ENCODE data around the gene SS18.

SS18 gene

DNA sequence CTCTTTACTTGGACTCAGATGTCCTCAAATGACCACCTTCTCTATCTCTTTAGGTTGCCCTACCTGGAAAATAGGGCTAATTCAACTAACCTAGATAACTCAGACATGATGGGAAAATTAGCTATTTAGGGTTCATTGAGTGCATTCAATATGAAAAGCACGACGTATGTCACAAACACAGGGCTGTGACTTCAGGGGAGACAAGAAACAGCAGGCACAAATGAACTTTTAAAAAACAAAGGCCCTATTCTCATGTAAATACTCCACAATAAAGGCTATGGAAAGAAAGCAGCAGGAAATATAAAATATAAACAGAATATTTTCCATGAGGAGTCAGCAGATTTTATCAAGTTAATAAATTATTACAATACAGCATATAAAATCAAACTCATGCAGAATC is 97.8 kb downstream of the SS18 start:
- DNase-seq, result no peak

GRCh38 chr18:25990473-25990872 is 99.9 kb downstream of the SS18 start:
- no peak for DNase-seq

GRCh38 chr18:25985707-25986394 is 104.6 kb downstream of the SS18 start:
- DNase-seq, result no peak

- DNase-seq, result no peak
Measured at GRCh38 chr18:25983730-25984129, 106.7 kb downstream of the SS18 start.

- no peak for DNase-seq
Measured at GRCh38 chr18:25982961-25983360, 107.5 kb downstream of the SS18 start.

GRCh38 chr18:25982153-25982552 is 108.3 kb downstream of the SS18 start:
- no peak for DNase-seq

DNA sequence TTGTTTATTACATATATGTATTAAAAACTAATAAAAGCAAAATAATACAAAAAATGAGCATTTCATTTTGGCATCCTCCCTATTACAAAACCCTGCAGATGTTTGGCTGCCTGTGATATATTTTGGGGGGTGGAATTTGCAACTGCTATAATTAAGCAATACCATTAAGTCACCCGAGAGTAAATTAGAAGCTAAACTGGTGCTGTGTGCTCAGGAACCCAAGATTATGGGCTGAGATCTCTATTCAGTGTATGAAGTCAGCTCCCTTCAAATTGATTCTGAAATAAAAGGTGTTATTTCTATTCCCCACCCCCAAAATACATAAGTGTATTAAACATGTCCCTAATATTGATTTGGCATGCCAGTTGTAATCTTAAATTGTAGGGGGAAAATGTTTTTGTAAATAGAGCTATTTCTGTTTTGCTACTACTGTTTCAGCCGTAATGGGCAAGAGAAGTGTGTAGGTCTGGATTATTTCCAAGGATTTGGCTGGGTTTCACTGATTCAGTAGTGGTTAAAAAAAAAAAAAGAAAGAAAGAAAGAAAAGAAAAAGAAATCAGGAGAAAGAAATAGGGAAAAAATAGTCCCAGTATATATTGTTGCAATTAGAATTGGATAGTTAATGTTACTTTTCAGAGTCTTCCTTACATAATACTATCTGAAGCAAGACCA is 110.9 kb downstream of the SS18 start:
- DNase-seq, result no peak

DNA sequence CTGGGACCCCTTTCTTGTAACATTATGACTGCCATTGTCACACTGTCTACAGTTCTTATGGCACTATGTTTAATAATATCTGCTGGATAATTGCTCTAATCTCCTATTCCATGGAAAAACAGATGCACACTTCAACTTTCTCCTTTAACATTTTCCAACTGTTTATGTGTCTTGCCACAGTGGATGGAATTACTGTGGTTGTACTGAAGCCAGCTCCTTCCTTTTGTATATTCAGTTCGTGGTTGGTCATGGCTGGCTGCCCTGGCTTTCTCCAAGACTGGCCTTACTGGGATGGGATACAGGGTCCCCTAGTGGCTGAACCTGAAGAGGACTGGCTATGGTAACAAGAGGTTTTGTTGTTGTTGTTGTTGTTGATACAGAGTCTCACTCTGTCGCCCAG is 113.9 kb downstream of the SS18 start:
- no peak for DNase-seq

GRCh38 chr18:25974630-25975077 is 115.8 kb downstream of the SS18 start:
- DNase-seq, result no peak
